ENCODE results near the gene CDIPT.

Gene CDIPT

DNA sequence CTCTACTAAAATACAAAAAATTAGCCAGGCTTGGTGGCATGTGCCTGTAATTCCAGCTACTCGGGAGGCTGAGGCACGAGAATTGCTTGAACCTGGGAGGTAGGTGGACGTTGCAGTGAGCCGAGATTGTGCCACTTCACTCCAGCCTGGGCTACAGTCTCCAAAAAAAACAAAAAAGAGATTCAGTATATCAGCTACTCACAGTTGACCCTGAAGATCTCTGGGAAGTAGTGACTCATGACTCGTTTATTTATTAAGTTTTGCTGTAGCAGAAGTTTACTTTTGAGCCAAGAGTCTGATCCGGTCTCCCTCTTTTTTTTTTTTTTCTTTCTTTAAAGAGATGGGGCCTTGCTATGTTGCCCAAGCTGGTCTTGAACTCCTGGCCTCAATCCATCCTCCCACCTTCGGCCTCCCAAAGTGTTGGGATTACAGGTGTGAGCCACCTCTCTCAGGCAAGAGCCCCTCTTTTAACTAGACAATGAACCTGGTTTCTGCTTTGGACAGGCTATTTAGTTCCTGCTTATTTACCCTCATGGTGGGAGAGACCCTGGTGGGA, 38.4 kb downstream of the CDIPT start:
- no peak for DNase-seq

DNA sequence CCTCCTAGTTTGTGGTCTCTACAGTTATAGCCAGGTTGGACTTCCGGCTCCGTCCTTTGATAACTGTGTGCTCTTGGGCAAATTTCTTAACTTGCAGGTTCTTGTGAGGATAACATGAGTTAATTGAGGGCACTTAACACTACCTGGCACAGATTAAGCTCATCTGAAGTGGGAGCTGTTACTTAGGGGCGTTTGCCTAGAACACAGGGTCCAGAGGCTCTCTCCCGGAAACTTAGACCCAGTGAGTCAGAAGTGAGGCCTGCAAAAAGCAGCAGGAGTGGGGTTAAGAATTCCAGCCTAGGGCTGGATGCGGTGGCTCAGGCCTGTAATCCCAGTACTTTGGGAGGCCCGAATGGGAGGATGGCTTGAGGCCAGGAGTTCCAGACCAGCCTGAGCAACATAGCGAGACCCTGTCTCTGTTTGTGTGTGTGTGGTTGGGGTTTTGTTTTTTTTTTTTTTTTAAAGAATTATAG, 41.3 kb downstream of the CDIPT start:
- DNase-seq, result peak; percentile 47

DNA sequence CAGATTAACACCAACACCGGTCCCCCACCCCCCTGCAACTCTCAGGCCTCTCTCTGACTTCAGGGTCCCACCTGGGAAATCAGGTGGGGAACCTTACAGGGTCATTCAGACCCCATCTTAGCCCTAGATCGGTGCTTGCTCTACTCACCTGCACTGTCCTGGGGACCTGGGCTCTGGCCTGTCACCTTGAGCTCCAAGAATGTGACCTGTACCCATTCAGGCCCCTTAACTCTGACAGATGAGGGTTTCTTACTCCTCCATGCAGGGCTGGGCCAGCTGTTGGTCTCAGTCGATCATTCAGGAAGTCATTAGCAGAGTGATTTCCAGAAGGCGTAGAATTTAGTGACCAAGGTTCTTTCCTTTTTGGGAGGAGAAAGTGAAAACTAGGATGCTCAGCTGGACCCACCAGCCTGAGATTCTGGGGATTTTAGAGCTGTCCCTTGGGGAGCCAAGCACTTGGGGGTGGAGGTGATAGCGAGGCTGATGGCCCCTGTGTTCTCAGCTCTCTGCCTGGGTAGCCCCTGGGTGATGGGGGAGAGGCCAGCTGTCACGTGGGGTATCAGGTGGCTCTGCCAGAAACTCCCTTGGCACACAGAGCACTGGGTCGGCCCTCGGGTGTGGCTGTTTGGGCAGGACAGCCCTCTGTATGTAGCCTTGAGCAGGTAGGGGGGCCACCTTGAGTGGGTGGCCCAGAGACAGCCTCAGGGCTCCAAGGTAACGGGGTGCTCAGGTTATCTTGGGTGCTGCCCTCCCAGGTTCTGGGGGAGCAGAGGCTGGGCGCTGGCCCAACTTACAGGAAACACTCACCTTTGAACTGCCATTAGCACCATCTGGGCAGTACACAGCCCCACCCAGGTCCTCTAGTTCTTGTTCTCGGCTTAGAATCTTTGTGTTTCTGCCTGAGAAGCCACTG, 42.0 kb downstream of the CDIPT start:
- DNase-seq, result peak; percentile 47

DNA sequence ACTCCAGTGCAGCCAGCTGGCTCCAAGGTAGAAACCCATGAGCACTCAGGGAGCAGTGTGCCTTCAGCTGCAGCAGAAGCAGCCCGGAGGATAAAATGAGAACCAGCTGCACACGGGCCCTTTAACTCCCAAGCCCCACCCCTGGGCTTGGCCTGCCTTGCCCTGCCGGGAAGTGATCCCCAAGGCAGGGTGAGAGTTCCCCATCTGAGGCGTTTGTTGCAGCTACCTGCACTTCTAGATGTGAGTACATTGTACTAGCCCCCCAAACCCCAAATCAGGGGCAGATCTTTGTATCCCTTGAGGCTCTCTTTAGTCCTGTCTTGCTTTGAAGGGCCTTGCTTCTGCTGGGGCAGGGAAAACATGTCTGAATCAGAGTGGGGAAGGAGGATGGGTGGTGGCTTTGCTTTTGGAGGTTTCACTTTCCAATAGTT, 42.7 kb downstream of the CDIPT start, which contains the start of gene MVP:
Gene MVP, plus strand, starts transcription at position 192 of the 431 bp plus-strand sequence. CDS start 10,088 bp downstream, outside the sequence.
- peak; percentile 60 for DNase-seq

DNA sequence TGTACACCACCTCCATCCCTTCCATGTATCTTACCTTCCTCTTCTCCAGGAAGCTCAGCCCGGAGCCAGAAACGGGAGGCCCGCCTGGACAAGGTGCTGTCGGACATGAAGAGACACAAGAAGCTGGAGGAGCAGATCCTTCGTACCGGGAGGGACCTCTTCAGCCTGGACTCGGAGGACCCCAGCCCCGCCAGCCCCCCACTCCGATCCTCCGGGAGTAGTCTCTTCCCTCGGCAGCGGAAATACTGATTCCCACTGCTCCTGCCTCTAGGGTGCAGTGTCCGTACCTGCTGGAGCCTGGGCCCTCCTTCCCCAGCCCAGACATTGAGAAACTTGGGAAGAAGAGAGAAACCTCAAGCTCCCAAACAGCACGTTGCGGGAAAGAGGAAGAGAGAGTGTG, 43.5 kb downstream of the CDIPT start:
- no peak for DNase-seq

DNA sequence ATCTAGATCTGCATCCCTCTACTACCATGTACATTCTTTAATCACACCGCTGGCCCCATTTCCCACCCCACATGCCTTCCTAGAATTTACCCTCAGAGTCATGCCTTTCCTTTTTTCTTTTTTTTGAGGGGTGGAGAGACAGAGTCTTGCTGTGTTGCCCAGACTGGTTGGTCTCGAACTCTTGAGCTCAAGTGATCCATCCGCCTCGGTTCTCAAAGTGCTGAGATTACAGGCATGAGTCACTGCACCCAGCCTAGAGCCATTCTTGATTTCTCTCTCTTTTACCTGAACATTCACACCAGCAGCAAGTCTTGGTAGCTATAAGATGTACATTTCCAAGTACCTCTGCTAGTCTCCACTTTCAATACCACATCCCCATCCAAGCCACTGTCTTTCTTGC, 44.9 kb downstream of the CDIPT start:
- DNase-seq, result no peak

DNA sequence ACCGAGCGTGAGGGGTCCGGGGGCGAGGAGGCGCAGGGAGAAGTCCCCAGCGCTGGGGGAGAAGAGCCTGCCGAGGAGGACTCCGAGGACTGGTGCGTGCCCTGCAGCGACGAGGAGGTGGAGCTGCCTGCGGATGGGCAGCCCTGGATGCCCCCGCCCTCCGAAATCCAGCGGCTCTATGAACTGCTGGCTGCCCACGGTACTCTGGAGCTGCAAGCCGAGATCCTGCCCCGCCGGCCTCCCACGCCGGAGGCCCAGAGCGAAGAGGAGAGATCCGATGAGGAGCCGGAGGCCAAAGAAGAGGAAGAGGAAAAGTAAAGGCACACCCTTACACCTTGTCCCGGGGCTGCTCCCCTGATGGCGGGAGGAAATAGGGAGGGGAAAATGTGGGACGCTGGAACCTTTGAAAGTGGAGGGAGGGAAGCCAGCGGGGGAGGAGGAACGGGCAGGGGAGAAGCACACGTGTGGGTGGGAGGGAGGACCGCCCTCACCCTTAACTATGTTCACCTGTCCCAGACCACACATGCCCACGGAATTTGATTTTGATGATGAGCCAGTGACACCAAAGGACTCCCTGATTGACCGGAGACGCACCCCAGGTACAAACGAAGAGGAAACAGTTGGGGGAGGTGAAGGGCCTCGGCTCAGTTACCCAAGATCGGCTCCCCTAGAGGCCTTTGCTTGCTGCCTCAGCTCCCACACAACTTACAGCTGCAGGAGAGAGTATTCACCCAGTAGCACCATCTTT, 46.2 kb downstream of the CDIPT start:
- peak; percentile 56 for DNase-seq

DNA sequence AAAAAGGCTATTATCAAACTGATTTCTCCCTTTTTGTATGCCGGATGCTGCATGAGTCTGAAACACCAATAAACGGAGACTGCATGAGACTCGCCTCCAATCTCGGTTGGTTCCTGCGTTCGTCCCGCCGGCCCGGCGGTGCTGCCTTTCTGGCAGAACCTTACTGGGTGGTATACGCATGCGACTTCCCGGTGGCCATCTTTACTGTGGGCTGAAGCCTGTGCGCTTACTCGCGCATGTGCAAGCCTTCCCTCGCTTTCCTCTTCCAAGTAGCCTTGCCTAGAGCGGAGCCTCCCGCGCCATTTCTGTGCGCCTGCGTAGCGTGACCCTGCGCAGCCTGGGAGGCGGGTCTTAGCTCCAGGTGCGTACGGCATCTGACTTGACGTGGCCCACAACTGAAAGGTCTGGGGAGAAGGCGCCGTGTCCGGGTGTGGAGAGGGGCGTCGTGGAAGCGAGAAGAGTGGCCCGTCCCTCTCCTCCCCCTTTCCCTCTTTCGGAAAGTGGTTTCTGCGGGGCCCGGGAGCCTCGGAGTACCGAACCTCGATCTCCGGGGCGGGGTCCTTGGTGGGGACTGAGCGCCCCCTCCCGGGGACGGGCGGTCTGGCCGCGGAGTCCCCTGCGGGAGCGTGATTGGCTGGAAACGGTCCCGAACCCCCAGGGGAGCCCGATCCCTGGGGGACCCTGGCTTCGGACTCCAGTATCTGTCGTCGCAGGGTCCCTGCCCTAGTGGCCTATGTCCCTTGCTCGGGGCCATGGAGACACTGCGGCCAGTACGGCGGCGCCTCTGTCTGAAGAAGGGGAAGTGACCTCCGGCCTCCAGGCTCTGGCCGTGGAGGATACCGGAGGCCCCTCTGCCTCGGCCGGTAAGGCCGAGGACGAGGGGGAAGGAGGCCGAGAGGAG, 47.0 kb downstream of the CDIPT start, which contains the start of gene PAGR1:
Gene PAGR1, plus strand, starts transcription at position 360 of the 901 bp plus-strand sequence. Its CDS starts 374 bp downstream, at position 734.
- peak; percentile 98 for DNase-seq

DNA sequence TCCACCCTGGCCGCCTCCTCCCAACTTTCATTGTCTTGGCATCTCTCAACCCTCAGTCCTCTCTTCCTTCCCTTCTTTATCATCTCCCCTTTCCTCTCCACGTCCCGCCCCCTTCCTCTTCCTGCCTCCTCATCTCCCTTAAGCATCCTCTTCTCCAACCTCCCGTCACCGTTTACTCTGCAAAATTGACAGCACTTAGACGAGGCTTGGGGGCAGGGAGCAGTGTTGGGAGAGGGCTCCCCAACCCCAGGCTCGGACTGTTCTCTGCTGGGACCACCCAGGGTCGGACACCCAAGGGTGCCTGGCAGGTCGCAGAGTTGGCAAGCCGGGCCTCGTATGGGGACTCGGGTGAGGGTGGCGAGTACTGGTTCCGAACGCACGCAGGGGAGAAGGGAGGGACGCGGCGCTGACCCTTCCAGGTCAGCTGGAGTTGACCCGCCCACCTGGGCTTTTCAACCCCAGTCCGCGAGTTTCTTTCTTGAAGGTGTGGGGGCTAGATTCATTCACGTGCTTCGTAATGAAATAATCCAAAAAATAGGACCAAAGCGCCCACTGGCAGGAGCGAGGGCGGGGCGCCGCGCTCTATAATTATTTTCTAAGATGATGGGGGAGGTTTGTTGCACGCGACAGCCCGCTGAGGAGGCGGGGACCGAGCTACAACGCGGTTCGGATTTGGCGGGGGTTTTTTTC, 47.8 kb downstream of the CDIPT start:
- DNase-seq, result peak; percentile 71

DNA sequence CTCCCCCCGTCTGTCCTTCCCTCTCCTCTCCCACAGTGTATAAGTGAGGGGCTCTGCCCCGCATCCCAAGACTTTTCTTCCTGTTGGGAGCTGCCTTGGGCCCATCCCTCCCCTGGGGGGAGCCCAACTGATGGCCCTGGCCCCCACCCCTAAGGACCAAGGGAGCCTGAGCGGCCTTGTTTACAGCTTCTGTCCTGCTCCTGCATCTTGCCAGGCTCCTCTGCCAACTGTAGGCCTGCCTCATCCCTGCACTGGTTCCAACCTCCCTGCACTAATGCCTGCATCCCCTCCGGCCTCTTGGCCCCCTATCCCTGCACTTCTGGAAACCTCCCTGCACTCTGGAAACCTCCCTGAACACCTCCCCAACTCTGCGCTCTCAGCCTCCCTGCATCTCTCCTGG, 48.4 kb downstream of the CDIPT start:
- no peak for DNase-seq

DNA sequence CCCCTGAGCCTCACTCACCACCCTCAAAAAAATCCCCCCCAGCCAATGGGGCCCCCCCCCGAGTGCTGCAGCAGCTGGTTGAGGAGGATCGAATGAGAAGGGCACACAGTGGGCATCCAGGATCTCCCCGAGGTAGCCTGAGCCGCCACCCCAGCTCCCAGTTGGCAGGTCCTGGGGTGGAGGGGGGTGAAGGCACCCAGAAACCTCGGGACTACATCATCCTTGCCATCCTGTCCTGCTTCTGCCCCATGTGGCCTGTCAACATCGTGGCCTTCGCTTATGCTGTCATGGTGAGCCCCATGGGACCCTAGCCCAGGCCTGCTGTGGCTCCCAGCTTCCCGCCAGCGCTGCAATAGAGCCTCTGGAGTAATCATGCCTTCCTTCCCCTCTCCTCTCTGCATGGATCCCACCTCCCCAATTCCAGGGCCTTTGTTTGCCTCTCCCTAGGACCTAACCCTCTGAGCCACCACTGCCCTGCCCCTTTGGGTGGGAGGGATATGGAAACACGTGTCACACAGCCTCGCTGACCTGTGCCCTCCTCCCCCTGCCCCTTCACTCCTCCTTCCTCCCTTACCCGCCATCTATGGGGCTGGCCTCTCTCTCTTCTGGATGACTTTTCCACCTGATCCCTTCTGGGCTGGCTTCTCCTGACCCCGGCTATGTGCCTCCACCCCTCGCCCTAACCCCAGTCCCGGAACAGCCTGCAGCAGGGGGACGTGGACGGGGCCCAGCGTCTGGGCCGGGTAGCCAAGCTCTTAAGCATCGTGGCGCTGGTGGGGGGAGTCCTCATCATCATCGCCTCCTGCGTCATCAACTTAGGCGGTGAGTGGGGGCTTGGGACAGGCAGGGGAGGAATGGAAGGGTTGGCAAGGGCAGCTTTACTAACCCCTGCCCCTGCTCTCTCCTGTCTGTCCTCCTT, 49.1 kb downstream of the CDIPT start:
- no peak for DNase-seq

DNA sequence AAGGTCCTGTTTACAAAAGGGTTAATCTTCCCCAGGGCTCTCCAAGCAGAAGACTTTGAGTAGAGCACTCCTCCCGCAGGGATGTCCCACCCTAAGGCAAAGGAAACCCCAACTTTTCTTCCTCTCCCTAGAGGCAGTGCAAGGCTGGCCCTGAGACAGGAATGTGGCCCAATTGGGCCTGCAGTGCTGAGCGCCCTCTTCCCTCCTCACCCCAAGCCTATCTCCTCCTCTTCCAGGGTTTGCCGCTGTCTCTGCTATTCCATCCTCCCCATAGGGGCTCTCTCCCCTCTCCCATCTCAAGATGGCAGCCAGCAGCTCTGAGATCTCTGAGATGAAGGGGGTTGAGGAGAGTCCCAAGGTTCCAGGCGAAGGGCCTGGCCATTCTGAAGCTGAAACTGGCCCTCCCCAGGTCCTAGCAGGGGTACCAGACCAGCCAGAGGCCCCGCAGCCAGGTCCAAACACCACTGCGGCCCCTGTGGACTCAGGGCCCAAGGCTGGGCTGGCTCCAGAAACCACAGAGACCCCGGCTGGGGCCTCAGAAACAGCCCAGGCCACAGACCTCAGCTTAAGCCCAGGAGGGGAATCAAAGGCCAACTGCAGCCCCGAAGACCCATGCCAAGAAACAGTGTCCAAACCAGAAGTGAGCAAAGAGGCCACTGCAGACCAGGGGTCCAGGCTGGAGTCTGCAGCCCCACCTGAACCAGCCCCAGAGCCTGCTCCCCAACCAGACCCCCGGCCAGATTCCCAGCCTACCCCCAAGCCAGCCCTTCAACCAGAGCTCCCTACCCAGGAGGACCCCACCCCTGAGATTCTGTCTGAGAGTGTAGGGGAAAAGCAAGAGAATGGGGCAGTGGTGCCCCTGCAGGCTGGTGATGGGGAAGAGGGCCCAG, 50.0 kb downstream of the CDIPT start:
- DNase-seq, result no peak

DNA sequence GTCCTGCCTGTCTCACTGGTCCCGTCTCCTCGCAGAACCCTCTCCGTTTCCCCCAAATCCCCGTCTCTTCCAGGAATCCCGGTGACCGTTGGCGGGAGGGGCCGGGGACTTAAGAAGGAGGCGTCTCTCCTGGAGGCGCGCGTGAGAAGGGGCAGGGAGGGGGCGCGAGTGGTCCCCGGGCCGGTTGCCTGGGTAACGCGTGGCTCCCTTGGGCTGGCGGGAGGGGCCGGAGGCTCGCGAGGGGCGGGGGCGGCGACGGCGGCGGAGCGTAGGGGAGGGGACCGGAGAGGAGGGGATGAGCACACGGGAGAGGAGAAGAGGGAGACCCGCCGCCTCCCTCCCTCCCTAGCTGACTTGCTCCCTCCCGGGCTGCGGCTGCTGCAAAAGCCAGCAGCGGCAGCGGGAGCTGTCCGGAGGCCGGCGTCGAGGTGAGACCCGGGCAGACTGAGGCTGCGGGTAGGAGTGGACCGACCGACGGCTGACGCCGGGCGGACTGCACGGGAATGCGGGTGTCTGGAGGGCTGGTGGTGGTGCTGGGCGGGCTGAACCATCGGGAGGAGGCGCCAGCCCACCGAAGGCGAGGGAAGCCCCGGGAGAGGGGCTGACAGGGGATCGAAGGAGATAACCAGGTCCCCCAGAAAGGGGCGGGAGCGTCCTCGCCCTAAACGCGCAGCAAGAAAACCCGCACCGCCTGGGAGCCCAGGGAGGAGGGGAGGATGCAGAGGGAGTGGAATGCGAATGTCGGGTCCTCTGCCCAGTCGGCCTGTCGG, 50.9 kb downstream of the CDIPT start, which contains the start of gene PRRT2:
Gene PRRT2, plus strand, starts transcription at position 298 of the 770 bp plus-strand sequence. CDS start 862 bp downstream, outside the sequence.
- peak; percentile 66 for DNase-seq

DNA sequence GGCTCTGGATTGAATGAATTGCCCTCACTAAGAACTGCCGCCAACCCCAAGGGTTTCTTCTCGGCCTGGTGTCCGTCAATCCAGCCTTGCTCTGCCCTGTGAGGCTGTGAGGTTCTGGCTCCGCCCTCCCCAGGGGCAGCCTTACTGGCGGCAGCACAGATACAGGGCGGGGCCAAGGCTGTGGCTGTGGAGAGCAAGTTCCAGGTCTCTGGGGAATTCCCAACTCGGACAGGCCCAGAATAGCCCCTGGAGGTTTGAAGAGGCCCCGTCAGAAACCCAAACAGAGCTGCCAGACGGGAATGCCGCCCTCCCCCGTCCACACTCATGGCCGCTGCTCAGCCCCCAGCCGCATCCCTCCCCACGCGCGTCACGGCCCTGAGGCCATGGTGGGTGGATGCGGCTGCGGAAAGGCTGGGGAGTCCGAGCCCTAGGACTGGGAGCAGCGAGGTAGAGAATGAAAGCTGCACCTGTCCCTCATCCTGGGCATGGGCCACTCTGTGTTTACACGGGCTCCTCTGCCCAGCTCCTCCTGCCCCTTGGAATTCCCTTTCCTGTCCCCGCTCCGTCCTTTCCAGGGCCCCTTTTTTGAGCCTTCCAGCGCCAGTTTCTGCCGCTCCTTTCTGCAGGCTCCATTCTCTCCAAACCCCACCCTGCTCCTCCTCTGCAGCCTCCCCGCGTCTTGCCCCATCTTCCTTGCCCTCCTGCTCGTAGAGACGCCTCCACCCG, 51.7 kb downstream of the CDIPT start:
- DNase-seq, result peak; percentile 88

DNA sequence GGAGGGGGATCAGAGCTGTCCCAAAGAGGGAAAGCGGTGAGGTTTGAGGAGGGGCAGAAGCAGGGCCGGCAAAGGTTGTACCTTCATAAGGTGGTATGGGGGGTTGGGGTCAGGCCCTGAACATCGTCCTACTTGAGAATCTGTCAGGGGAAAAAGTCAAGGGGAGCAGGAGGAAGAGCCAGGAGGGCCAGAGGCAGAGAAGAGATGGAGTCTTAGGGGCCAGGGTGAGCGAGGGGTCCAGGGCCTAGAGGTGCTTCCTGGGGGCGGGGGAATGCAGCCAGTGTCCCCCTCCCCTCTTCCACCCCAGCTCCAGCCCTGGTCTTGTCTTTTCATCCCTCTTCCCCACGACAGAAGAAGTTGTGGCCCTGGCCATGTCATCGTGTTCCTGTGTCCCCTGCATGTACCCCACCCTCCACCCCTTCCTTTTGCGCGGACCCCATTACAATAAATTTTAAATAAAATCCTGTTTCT, 52.3 kb downstream of the CDIPT start:
- no peak for DNase-seq

DNA sequence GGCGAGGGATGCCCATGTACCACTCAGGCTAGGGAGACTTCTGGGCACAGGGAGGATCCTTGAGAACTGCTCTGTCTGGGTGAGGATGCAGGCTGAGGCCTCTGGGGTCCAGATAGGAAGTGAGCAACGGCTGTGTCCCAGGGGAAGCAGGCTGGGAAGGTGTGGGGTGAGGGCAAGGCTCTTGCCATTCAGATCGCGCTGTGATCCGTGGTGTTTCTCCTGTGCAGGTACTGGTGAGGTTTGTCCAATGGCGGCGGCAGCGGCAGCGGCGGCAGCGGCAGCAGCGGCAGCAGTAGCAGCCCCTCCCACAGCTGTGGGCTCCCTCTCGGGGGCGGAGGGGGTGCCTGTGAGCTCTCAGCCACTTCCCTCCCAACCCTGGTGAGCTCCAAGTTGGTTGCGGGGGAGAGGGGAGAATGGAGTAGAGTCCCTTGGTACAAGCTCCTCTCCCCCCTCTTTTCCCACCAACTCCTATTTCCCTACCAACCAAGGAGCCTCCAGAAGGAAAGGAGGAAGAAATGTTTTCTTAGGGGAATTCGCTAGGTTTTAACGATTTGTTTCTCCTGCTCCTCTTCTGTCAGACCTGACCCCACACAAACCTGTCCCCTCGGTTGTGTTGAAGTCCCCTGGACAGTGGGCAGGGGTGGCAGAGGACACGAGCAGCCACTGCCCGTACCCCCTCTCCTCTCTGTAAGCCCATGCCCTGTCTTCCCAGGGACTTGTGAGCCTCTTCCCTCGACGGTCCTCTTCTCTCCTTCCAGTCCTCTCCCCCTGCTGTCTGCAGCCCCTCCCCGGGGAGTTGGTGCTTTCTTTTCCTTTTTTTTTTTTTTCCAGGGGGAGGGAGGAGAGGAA, 53.0 kb downstream of the CDIPT start:
- DNase-seq, result no peak

Measured in DMS79 treated with DMSO at 0.1 percent for 48 hours (cell line).